ENCODE data around the gene FOXR1. TPM values are rescaled to one million over a fixed set of nuclear protein-coding genes. Genes with fewer than 3 reads are reported as not detected.

FOXR1 gene
- total RNA-seq, 1 donor: not detected

DNA sequence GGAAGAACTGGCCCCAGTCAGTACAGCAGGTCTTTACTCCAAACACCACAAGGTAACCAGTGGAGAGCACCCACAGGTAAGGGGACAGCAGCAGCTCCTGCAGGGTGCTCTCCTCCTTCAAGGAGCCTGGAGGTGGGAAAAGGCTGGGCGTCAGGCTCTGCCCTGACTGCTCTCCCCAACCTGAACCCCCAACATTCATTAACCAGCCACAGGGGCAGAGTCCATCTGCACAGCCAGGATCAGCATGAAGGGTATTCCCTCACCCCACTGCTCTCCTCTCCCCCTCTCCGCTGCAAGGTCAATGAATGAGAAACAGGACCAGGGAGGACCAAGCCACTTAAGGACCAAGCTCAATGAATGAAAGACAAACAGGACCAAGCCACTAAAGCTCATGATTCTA is 55.4 kb downstream of the FOXR1 start:
- TF ChIP-seq, protein P1, sequence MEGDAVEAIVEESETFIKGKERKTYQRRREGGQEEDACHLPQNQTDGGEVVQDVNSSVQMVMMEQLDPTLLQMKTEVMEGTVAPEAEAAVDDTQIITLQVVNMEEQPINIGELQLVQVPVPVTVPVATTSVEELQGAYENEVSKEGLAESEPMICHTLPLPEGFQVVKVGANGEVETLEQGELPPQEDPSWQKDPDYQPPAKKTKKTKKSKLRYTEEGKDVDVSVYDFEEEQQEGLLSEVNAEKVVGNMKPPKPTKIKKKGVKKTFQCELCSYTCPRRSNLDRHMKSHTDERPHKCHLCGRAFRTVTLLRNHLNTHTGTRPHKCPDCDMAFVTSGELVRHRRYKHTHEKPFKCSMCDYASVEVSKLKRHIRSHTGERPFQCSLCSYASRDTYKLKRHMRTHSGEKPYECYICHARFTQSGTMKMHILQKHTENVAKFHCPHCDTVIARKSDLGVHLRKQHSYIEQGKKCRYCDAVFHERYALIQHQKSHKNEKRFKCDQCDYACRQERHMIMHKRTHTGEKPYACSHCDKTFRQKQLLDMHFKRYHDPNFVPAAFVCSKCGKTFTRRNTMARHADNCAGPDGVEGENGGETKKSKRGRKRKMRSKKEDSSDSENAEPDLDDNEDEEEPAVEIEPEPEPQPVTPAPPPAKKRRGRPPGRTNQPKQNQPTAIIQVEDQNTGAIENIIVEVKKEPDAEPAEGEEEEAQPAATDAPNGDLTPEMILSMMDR (IDR thresholded peaks at IDR 0.05; ENCODE audit: insufficient read depth, low read length): no peak
- no peak for DNase-seq (ENCODE audit: low read depth)
- H3K4me3 ChIP-seq (ENCODE audit: low read depth, low read length): no peak overlapping the region

DNA sequence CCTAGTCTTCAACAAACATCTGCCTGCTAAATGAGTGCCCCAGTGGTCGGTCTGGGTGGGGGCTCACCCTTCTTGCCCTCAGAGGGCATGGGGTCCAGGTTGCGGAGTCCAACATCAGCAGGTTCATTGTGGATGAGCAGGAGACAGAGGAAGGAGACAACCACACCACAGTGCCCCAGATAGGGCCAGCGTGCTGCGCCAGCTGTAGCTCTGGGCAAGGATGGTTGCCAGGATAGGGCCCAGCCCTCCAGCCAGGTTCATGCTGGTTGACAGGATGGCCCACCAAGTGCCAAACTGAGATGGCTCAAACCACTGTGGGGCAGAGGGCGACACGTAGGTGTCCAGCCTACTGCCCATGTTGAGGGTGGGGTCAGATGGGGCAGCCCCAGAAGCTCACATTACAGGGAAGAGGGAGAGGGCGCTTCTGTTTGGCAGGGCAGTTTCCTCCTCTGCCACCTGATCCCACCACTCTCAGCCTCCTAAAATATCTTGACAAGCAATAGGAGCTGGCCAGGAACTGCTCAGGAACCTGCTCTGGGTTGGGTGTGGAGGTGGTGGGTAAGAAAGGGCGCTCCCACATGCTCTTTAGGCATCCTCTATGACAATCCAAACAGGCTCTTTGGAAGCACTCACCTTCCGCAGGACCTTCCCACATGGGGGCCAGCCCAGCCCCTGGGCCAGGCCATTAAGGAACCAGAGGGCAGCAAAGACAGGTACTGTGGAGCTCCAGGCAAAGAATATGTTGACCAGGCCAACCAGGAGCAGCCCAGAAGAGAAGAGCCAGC is 56.2 kb downstream of the FOXR1 start:
- TF ChIP-seq, protein P1 (IDR thresholded peaks at IDR 0.05; ENCODE audit: insufficient read depth, low read length): no peak
- H3K4me3 ChIP-seq (ENCODE audit: low read depth, low read length): no peak overlapping the region
- no peak for DNase-seq (ENCODE audit: low read depth)

DNA sequence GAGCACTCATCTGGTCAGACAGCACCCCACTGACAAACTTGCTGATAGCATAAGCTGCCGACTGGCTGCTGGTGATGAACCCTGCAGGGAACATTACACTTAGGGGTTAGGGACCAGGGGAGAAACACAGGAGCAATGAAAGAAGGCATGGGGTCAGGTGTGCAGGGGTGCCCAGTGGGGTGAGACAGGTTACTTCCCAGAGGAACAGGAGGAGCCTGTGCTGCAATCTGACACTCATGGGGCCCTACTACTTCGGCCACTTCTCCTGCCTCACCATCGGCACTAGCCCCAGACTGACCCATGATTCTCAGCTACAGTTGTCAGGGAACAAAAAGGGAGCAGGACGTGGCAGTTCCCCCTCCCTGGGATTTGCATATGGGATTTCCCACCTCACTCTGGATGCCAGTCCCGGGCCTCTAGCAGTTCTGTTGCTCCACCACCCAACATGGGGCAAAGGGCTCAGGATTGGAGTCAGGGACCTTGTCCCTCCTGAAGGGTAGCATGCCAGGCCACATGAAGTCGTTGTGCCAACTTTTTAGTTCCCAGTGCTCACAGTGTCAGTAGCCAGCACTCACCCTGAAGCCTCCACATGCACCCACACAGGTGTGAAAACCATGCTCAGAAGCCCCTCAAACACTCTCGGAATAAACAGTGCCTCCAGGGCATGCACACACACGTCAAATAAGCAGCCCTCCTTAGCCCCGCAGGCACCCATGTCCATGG is 56.9 kb downstream of the FOXR1 start:
- H3K4me3 ChIP-seq (ENCODE audit: low read depth, low read length): no peak overlapping the region
- TF ChIP-seq, protein P1 (IDR thresholded peaks at IDR 0.05; ENCODE audit: insufficient read depth, low read length): no peak
- DNase-seq (ENCODE audit: low read depth): no peak

DNA sequence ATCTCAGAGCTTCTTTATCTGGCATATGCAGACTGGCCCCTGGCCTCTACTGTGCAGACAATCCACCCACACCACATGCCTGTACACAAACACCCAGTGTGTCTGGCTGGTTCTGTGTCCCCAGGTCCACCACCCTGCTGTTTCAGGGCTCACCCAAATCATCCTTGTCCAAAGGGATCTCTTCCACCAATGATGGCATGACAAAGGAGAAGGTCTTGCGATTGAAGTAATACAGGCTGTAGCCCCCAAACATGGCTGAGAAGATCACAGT is 57.4 kb downstream of the FOXR1 start:
- TF ChIP-seq, protein P1 (IDR thresholded peaks at IDR 0.05; ENCODE audit: insufficient read depth, low read length): no peak
- DNase-seq (ENCODE audit: low read depth): no peak
- H3K4me3 ChIP-seq (ENCODE audit: low read depth, low read length): no peak overlapping the region

DNA sequence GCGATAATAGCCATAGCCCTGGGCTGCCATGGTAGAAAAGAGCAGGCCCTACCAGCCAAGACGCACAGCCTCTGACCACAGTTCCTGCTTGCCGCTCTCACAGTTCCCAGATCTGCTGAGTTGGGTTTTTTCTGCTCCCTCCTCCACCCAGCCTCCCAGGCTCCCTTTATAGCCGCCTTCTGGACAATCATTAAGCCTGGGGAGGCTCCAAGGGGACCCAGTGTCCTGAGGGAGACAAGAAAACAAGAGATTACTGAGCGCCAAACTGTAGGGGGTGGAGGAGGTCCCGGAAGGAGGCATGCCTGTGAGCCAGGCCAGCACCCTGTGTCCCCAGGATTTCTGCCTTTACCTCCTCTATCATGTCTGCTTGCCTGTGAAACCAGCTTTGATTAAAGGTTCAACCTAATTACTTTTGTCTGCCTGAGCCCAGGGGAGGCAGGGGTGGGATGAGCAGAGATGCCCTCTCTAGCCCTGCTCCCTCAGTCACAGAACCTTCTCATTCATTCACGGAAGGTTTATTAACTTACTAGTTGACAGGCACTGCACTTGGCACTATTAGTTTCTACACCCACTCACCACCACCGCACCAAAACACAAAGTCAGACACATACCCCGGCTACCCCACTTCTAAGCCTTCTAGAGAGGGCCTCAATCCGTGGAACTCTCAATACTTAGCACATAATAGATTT is 57.9 kb downstream of the FOXR1 start:
- H3K4me3 ChIP-seq (ENCODE audit: low read depth, low read length): peak overlapping the region; percentile 90
- TF ChIP-seq, protein P1 (IDR thresholded peaks at IDR 0.05; ENCODE audit: insufficient read depth, low read length): no peak
- no peak for DNase-seq (ENCODE audit: low read depth)

DNA sequence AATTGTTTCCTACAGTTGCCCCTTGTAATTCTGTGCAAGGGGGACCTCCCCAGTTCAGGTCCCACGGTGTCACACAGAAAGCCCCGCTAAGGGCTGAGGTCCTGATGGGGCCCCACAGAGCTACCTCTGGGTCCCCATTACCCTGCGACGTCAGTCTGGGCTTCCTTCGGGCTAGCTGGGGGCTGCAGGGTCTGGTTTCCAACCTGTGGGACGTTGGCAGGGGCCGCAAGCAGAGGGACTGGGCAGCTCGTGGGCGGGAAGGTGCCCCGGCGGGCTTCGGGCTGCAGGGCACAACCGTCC is 58.4 kb downstream of the FOXR1 start:
- H3K4me3 ChIP-seq (ENCODE audit: low read depth, low read length): peak overlapping the region; percentile 90
- DNase-seq (ENCODE audit: low read depth): no peak
- TF ChIP-seq, protein P1 (IDR thresholded peaks at IDR 0.05; ENCODE audit: insufficient read depth, low read length): no peak
